ENCODE measurements around the gene GRIP1. TPM values are rescaled to one million over a fixed set of nuclear protein-coding genes. Genes with fewer than 3 reads are reported as not detected.

GRIP1 gene
- total RNA-seq, 4 donors from 2014 or later = 0.18 to 2.1 (median 0.34) TPM

DNA sequence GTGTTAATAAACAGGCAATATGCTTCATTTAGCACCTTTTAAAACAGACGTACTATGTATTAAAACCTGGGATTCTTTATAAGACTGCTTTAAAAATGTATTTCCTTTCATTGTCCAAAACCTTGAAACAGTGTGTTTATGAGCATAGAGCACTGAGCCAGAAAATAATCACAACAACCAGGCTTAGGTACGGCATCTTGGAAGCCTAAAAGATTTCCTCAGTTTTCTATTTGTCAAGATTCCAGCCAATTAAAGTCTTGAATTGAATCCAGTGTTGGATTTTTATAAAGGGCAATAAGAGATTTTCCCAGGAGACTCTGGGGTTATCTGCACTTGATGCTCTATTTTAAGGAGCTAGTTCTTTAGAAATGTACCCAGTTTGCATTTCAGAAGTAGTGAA lies 80.3 kb downstream of the GRIP1 start:
- no peaks in the 10 kb centered on the region for H3K27me3 ChIP-seq
- no peaks in the 10 kb centered on the region for H3K4me1 ChIP-seq
- intact Hi-C loops (cut with DNase I; ENCODE audit: low total_unique reads) (no loop called here), in situ Hi-C loops (cut with MboI; ENCODE audit: low sequenced_read_pairs in 4 of 4) (no loop called here)
- no peak for TF ChIP-seq POLR2A (IDR thresholded peaks at IDR 0.05)
- TF ChIP-seq, protein P1, sequence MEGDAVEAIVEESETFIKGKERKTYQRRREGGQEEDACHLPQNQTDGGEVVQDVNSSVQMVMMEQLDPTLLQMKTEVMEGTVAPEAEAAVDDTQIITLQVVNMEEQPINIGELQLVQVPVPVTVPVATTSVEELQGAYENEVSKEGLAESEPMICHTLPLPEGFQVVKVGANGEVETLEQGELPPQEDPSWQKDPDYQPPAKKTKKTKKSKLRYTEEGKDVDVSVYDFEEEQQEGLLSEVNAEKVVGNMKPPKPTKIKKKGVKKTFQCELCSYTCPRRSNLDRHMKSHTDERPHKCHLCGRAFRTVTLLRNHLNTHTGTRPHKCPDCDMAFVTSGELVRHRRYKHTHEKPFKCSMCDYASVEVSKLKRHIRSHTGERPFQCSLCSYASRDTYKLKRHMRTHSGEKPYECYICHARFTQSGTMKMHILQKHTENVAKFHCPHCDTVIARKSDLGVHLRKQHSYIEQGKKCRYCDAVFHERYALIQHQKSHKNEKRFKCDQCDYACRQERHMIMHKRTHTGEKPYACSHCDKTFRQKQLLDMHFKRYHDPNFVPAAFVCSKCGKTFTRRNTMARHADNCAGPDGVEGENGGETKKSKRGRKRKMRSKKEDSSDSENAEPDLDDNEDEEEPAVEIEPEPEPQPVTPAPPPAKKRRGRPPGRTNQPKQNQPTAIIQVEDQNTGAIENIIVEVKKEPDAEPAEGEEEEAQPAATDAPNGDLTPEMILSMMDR (IDR thresholded peaks at IDR 0.05 in 4 of 5, conservative IDR thresholded peaks at IDR 0.05 in 1 of 5) = no peak
- DNase-seq (no peak), ATAC-seq (no peak)
- H3K36me3 ChIP-seq = no peaks in the 10 kb centered on the region
- H3K4me3 ChIP-seq = no peak overlapping the region
- no peak overlapping the region for H3K27ac ChIP-seq
- H3K9me3 ChIP-seq = no peaks in the 10 kb centered on the region

DNA sequence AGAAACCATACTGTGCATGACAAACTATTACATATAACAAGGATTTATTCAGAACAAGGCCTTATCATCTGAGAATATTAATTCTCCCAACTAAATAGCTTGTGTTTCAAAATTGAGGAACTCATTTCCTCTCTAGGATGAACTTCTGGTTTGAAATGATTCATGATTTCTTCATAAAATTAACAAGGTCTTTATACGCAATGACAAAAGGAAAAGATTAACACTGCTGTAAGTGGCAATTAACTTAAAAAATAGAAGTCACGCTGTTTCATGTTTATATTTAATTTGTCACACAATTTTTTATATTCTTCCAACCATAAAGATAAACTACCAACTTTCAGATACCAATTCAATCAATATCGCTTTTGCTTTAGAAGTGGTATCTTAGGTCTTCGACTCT lies 80.8 kb downstream of the GRIP1 start:
- H3K27ac ChIP-seq = no peak overlapping the region
- H3K9me3 ChIP-seq = no peaks in the 10 kb centered on the region
- ATAC-seq = no peak
- no peak for DNase-seq
- in situ Hi-C loops (cut with MboI; ENCODE audit: low sequenced_read_pairs in 4 of 4) = no loop called here
- TF ChIP-seq, protein P1 (IDR thresholded peaks at IDR 0.05 in 4 of 5, conservative IDR thresholded peaks at IDR 0.05 in 1 of 5) = no peak
- no peak for TF ChIP-seq POLR2A (IDR thresholded peaks at IDR 0.05)
- no peaks in the 10 kb centered on the region for H3K36me3 ChIP-seq
- intact Hi-C loops (cut with DNase I; ENCODE audit: low total_unique reads) = no loop called here
- H3K27me3 ChIP-seq = no peaks in the 10 kb centered on the region
- no peak overlapping the region for H3K4me3 ChIP-seq
- H3K4me1 ChIP-seq = no peaks in the 10 kb centered on the region

DNA sequence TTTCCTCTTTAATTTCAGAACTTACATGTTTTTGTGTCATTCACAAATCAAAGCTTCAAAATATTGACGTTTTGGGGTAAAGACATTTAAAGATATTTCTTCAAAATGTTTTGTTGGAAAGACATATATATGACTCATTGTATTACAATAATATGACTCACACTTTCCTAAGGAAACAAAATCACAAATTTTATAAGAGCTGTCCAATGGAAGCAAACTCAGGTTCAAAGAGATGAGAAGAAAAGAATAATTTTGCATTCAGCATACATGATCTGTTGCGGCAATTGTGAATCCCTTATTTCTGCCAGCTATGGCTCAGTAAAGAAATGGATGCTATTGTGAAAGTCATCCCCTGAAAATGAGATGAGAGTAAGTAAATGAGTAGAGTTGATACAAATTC lies 82.7 kb downstream of the GRIP1 start:
- Histone ChIP-seq H3K27ac (no peak overlapping the region), H3K4me3 (no peak overlapping the region), H3K9me3 (no peaks in the 10 kb centered on the region), H3K36me3 (no peaks in the 10 kb centered on the region), H3K4me1 (no peaks in the 10 kb centered on the region), H3K27me3 (no peaks in the 10 kb centered on the region)
- intact Hi-C loops (cut with DNase I; ENCODE audit: low total_unique reads) (no loop called here), in situ Hi-C loops (cut with MboI; ENCODE audit: low sequenced_read_pairs in 4 of 4) (no loop called here)
- ATAC-seq (no peak), DNase-seq (no peak)
- TF ChIP-seq, protein P1 (IDR thresholded peaks at IDR 0.05 in 4 of 5, conservative IDR thresholded peaks at IDR 0.05 in 1 of 5) = no peak

DNA sequence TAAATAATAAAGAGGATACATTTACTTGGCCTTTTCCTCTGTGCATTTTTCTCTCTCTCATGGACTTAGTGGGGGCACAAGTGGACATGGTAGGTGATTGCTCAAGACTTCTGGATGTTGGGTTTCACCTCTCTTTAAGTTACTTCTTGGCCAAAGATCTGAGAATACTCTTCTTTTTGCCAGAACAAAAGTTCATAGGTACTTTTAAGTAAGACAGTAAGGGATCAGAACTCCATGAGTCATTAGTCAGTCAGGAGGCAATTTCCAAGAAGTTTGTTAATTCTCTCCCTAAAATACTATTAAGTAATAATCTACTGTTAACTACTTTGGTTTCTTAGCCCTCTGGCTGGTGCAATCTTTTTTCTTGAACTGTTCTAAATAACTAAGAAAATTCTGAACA lies 84.2 kb downstream of the GRIP1 start:
- TF ChIP-seq, protein P1 (IDR thresholded peaks at IDR 0.05 in 4 of 5, conservative IDR thresholded peaks at IDR 0.05 in 1 of 5) = no peak
- TF ChIP-seq POLR2A (IDR thresholded peaks at IDR 0.05) = no peak
- H3K27me3 ChIP-seq = no peaks in the 10 kb centered on the region
- ATAC-seq (no peak), DNase-seq (no peak)
- H3K4me1 ChIP-seq = no peaks in the 10 kb centered on the region
- H3K9me3 ChIP-seq = no peaks in the 10 kb centered on the region
- in situ Hi-C loops (cut with MboI; ENCODE audit: low sequenced_read_pairs in 4 of 4) (no loop called here), intact Hi-C loops (cut with DNase I; ENCODE audit: low total_unique reads) (no loop called here)
- no peak overlapping the region for H3K4me3 ChIP-seq
- no peak overlapping the region for H3K27ac ChIP-seq
- no peaks in the 10 kb centered on the region for H3K36me3 ChIP-seq

DNA sequence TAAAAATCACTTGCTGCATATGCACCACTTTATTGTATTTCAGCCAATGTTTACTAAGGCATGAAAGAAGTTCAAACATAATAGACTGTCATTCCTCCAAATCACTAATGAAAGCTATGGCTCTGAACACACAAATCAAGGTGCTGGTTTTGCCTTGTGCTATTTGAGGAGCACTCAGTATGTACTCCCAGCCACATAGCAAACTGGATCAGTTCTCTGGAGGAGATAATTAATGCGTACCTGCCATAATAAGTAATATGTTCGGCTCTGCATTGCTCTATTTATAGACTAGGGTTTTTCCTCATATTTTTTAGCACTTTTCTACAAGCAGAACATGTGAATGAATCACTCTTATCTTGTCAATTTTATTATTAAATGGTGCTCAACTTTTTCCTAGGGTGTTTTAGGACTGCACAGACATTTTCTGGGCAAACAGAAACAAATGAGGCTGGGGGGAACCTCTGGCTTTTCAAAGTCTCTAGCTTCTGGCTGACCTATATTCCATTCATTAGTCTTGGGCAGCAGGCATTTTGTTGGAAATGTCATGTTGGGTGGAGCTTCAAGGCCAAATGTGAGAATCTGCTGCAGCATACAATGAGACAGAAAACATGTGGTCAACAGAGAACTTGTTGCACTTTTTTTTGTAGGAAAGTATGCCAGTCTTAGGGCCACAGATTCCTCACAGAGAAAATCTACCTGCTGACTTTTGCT lies 88.4 kb downstream of the GRIP1 start:
- in situ Hi-C loops (cut with MboI; ENCODE audit: low sequenced_read_pairs in 4 of 4) (no loop called here), intact Hi-C loops (cut with DNase I; ENCODE audit: low total_unique reads) (no loop called here)
- Histone ChIP-seq H3K36me3 (no peaks in the 10 kb centered on the region), H3K27ac (no peak overlapping the region), H3K27me3 (no peaks in the 10 kb centered on the region), H3K4me3 (no peak overlapping the region), H3K9me3 (no peaks in the 10 kb centered on the region), H3K4me1 (no peaks in the 10 kb centered on the region)
- TF ChIP-seq, protein P1 (IDR thresholded peaks at IDR 0.05 in 4 of 5, conservative IDR thresholded peaks at IDR 0.05 in 1 of 5) = no peak
- DNase-seq (no peak), ATAC-seq (no peak)
